Vagina (tissue), 2 donors: ENCODE results near the gene WDR4.

Source experiments
- CTCF ChIP-seq, 3 experiments: fragments of 450-650 bp in 2 of 3; fragments of 200-600 bp in 1 of 3; sonication (generic) in 1 of 3; IDR thresholded peaks; one replicate each; pipeline ENCODE4 v1.5.1; 2017 to 2019; ENCODE audit warnings: antibody characterized with exemption in 3 of 3, mild to moderate bottlenecking in 2 of 3, moderate library complexity in 2 of 3
- POLR2AphosphoS5 ChIP-seq, 2 donors: sonication (generic); formaldehyde crosslinking; IDR thresholded peaks; one replicate each; pipeline ENCODE4 v1.9.0; 2017; ENCODE audit warnings: antibody characterized with exemption in 2 of 2, mild to moderate bottlenecking in 2 of 2, low read depth in 1 of 2; ENCODE audit not compliant: insufficient read depth in 1 of 2

DNA sequence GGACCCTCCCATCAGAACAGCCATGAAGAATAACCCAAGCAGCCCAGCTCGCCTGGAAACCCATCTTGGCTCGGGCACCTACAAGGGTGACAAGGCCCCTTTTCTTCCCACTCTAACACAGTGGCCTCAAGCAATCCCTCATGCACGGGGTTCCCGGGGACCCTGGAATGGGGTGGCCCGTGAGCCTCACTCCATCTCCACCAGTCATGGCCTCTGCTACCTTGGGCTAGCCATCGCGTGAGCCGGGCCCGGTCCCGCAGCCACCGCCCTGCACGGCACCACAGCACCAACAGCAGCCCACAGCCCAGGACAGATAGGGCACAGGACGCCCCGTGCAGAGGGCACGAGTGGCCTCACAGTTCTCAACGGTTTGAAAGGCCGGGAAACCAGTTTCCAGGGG is 19.0 kb downstream of the WDR4 start:
- TF ChIP-seq CTCF (IDR thresholded peaks at IDR 0.05) (no peak), POLR2AphosphoS5 (IDR thresholded peaks at IDR 0.05; ENCODE audit: insufficient read depth in 1 of 2, low read depth in 1 of 2) (no peak)
